Hepatocyte (in vitro differentiated cells): Measurements from ENCODE around the gene NRF1.

Source experiments
- EZH2 ChIP-seq: fragments of 200-600 bp; sonication (generic); IDR thresholded peaks from 2 replicates; pipeline ENCODE4 v1.6.1; 2016; ENCODE audit warnings: antibody characterized with exemption, mild to moderate bottlenecking, borderline replicate concordance
- EZH2phosphoT487 ChIP-seq: fragments of 200-600 bp; sonication (generic); IDR thresholded peaks from one replicate; pipeline ENCODE4 v1.6.1; 2018; ENCODE audit warnings: antibody characterized with exemption, mild to moderate bottlenecking, low read depth, moderate library complexity; ENCODE audit not compliant: unreplicated experiment, severe bottlenecking
- TF ChIP-seq, protein P1 (sequence below): fragments of 200-600 bp; sonication (generic); IDR thresholded peaks from 2 replicates; pipeline ENCODE4 v1.5.1; 2016; ENCODE audit warnings: antibody characterized with exemption, mild to moderate bottlenecking; ENCODE audit not compliant: poor library complexity

DNA sequence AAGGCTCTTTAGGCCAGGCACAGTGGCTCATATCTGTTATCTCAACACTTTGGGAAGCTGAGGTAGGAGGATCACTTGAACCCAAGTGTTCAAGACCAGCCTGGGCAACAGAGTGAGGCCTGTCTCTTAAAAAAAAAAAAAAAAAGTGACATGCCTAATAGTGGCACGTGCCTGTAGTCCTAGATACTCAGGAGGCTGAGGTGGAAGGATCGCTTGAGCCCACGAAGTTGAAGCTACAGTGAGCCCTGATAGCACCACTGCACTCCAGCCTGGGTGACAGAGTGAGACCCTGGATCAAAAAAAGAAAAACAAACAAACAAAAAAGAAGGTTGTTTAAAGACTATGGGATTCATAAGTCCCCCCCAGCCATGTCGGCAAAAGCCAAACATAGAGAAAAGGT lies 42.2 kb upstream of the NRF1 start:
- TF ChIP-seq, protein P1, sequence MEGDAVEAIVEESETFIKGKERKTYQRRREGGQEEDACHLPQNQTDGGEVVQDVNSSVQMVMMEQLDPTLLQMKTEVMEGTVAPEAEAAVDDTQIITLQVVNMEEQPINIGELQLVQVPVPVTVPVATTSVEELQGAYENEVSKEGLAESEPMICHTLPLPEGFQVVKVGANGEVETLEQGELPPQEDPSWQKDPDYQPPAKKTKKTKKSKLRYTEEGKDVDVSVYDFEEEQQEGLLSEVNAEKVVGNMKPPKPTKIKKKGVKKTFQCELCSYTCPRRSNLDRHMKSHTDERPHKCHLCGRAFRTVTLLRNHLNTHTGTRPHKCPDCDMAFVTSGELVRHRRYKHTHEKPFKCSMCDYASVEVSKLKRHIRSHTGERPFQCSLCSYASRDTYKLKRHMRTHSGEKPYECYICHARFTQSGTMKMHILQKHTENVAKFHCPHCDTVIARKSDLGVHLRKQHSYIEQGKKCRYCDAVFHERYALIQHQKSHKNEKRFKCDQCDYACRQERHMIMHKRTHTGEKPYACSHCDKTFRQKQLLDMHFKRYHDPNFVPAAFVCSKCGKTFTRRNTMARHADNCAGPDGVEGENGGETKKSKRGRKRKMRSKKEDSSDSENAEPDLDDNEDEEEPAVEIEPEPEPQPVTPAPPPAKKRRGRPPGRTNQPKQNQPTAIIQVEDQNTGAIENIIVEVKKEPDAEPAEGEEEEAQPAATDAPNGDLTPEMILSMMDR: no peak
- TF ChIP-seq EZH2 (no peak), EZH2phosphoT487 (no peak)
